Right atrium auricular region (tissue), 2 donors: ENCODE measurements around the gene PSMB7. TPM values are rescaled to one million over a fixed set of nuclear protein-coding genes. Genes with fewer than 3 reads are reported as not detected.

Experiments
- DNase-seq: peaks from one replicate; pipeline ENCODE4 v3.0.0-alpha.2; 2019; ENCODE audit warnings: low spot score
- H3K27ac ChIP-seq, 2 donors: fragments of 200-600 bp; sonication (generic); 1 replicate in 1 of 2; 2 replicates in 1 of 2; pipeline ENCODE4 v1.5.1; 2016 to 2019
- H3K27me3 ChIP-seq, 2 donors: fragments of 200-600 bp; sonication (generic); one replicate each; pipeline versions ENCODE4 v1.5.1 to v1.6.0; 2017 to 2019
- H3K36me3 ChIP-seq: fragments of 200-600 bp; sonication (generic); one replicate; pipeline ENCODE4 v1.5.1; 2016
- H3K4me1 ChIP-seq, 2 donors: fragments of 200-600 bp; sonication (generic); one replicate each; pipeline versions ENCODE4 v1.5.1 to v1.6.0; 2017 to 2019
- H3K4me3 ChIP-seq, 2 donors: fragments of 200-600 bp; sonication (generic); 1 replicate in 1 of 2; 2 replicates in 1 of 2; pipeline ENCODE4 v1.5.1; 2017 to 2019; ENCODE audit warnings: mild to moderate bottlenecking in 1 of 2, moderate library complexity in 1 of 2
- H3K9me3 ChIP-seq, 2 donors: fragments of 200-600 bp; sonication (generic); one replicate each; pipeline ENCODE4 v1.5.1; 2019
- CTCF ChIP-seq, 2 donors: fragments of 200-600 bp; sonication (generic); IDR thresholded peaks; one replicate each; pipeline ENCODE4 v1.5.1; 2019; ENCODE audit warnings: antibody characterized with exemption in 2 of 2
- total RNA-seq, 2 donors: library from RNA; depleted of rRNA; stranded (reverse); fragments of >200 nt; gene quantifications; one replicate each; pipeline ENCODE4 v1.1.0, GENCODE V29; 2016

The PSMB7 gene
- total RNA-seq, 2 donors from 2014 or later, result 178 to 207 TPM

GRCh38 chr9:124419832-124420489, 4.7 kb upstream of the PSMB7 start:
- H3K9me3 ChIP-seq, result no peaks in the 10 kb centered on the region
- no peaks in the 10 kb centered on the region for H3K27me3 ChIP-seq
- no peak overlapping the region for H3K4me3 ChIP-seq
- no peak for DNase-seq
- TF ChIP-seq CTCF (IDR thresholded peaks at IDR 0.05), result peak in 1 of 2 donors; percentile 39
- H3K4me1 ChIP-seq, result no peaks in the 10 kb centered on the region
- no peak overlapping the region for H3K27ac ChIP-seq
- no peaks in the 10 kb centered on the region for H3K36me3 ChIP-seq

GRCh38 chr9:124415852-124416484, 726 bp upstream of the PSMB7 start:
- H3K27ac ChIP-seq, result no peak overlapping the region

GRCh38 chr9:124414612-124415011, 630 bp downstream of the PSMB7 start:
- Histone ChIP-seq H3K4me1 (peaks cover 0 to 10% of the 10 kb centered on the region in 2 donors), H3K27ac (peak overlapping the region in 1 of 2 donors; percentile 58), H3K4me3 (peak overlapping the region; percentile 79 to 81), H3K36me3 (peaks cover 40% of the 10 kb centered on the region), H3K27me3 (no peaks in the 10 kb centered on the region), H3K9me3 (no peaks in the 10 kb centered on the region)
- TF ChIP-seq CTCF (IDR thresholded peaks at IDR 0.05), result no peak
- peak; percentile 30 for DNase-seq

More at GRCh38 chr9:124415852-124416484, 726 bp upstream of the PSMB7 start:
- Histone ChIP-seq H3K36me3 (peaks cover 34% of the 10 kb centered on the region), H3K4me1 (peaks cover 0 to 10% of the 10 kb centered on the region in 2 donors), H3K4me3 (peak overlapping the region; percentile 79 to 81), H3K9me3 (no peaks in the 10 kb centered on the region), H3K27me3 (no peaks in the 10 kb centered on the region)
- DNase-seq, result peak; percentile 34
- TF ChIP-seq CTCF (IDR thresholded peaks at IDR 0.05), result no peak

GRCh38 chr9:124412228-124412575, 3.0 kb downstream of the PSMB7 start:
- Histone ChIP-seq H3K4me1 (peaks cover 0 to 10% of the 10 kb centered on the region in 2 donors), H3K9me3 (no peaks in the 10 kb centered on the region), H3K4me3 (no peak overlapping the region), H3K36me3 (peaks cover 59% of the 10 kb centered on the region), H3K27me3 (no peaks in the 10 kb centered on the region), H3K27ac (no peak overlapping the region)
- TF ChIP-seq CTCF (IDR thresholded peaks at IDR 0.05), result no peak
- DNase-seq, result no peak

- H3K9me3 ChIP-seq, result no peaks in the 10 kb centered on the region
- H3K4me1 ChIP-seq, result peaks cover 0 to 10% of the 10 kb centered on the region in 2 donors
- no peak for TF ChIP-seq CTCF (IDR thresholded peaks at IDR 0.05)
- DNase-seq, result no peak
- H3K36me3 ChIP-seq, result peaks cover 63% of the 10 kb centered on the region
- H3K4me3 ChIP-seq, result no peak overlapping the region
- H3K27me3 ChIP-seq, result no peaks in the 10 kb centered on the region
- H3K27ac ChIP-seq, result no peak overlapping the region
These were observed 3.6 kb downstream of the PSMB7 start for GRCh38 chr9:124411514-124412227.
